Superior temporal gyrus (tissue), 1 donor: ENCODE measurements around the gene JAK1.
"Not testable (repeated sequence)": the region's sequence is repeated elsewhere in the genome, so short reads cannot be mapped to it uniquely, and the experiment has no call there.

Experiments
- DNase-seq: peaks from one replicate; pipeline ENCODE4 v3.0.0-alpha.2; 2016; ENCODE audit errors: extremely low spot score

The JAK1 gene

GRCh38 chr1:64950284-64950809 lies 16.0 kb downstream of the JAK1 start:
- DNase-seq: no peak

- no peak for DNase-seq
Measured at GRCh38 chr1:64948905-64949833, 17.2 kb downstream of the JAK1 start.

- DNase-seq: no peak
Measured at GRCh38 chr1:64948216-64948615, 18.1 kb downstream of the JAK1 start.

- DNase-seq: no peak
Measured at GRCh38 chr1:64946916-64947315, 19.4 kb downstream of the JAK1 start.

GRCh38 chr1:64944913-64945312 lies 21.4 kb downstream of the JAK1 start:
- DNase-seq: no peak

- no peak for DNase-seq
Measured at GRCh38 chr1:64942675-64943074, 23.7 kb downstream of the JAK1 start.

- DNase-seq: no peak
Measured at GRCh38 chr1:64942118-64942517, 24.2 kb downstream of the JAK1 start.

- no peak for DNase-seq
Measured at GRCh38 chr1:64941461-64942117, 24.8 kb downstream of the JAK1 start.

GRCh38 chr1:64940025-64940424 lies 26.3 kb downstream of the JAK1 start:
- DNase-seq: no peak

GRCh38 chr1:64938991-64939390 lies 27.4 kb downstream of the JAK1 start:
- no peak for DNase-seq

GRCh38 chr1:64936956-64937355 lies 29.4 kb downstream of the JAK1 start:
- no peak for DNase-seq

- no peak for DNase-seq
Measured at GRCh38 chr1:64935551-64936155, 30.7 kb downstream of the JAK1 start.

GRCh38 chr1:64934878-64935275 lies 31.5 kb downstream of the JAK1 start:
- DNase-seq: no peak

GRCh38 chr1:64934115-64934877 lies 32.1 kb downstream of the JAK1 start:
- DNase-seq: no peak

GRCh38 chr1:64933296-64934070 lies 32.9 kb downstream of the JAK1 start:
- DNase-seq: peak; percentile 64

- no peak for DNase-seq
Measured at GRCh38 chr1:64932962-64933295, 33.4 kb downstream of the JAK1 start.

- DNase-seq: not testable (repeated sequence)
Measured at GRCh38 chr1:64930640-64931039, 35.7 kb downstream of the JAK1 start.

GRCh38 chr1:64929221-64929620 lies 37.1 kb downstream of the JAK1 start:
- no peak for DNase-seq

GRCh38 chr1:64928325-64928724 lies 38.0 kb downstream of the JAK1 start:
- DNase-seq: no peak

GRCh38 chr1:64925594-64925993 lies 40.8 kb downstream of the JAK1 start:
- no peak for DNase-seq

- DNase-seq: no peak
Measured at GRCh38 chr1:64923294-64923718, 43.0 kb downstream of the JAK1 start.
